MM.1S (cell line): Measurements from ENCODE around the gene LMO7.

ENCODE experiments used
- EZH2 ChIP-seq: fragments of 300-600 bp; sonication (generic); optimal IDR thresholded peaks from 2 replicates; pipeline ENCODE3; 2017; ENCODE audit warnings: low read depth, mild to moderate bottlenecking, antibody characterized with exemption, low read length, mixed read lengths
- EZH2phosphoT487 ChIP-seq: fragments of 300-600 bp; sonication (generic); IDR thresholded peaks from 2 replicates; pipeline ENCODE4 v1.6.1; 2018; ENCODE audit warnings: antibody characterized with exemption, low read length
- TF ChIP-seq, protein P1 (sequence below): fragments of 300-600 bp; sonication (generic); IDR thresholded peaks from 2 replicates; pipeline ENCODE4 v1.5.1; 2016; ENCODE audit warnings: antibody characterized with exemption, low read length, mixed read lengths

DNA sequence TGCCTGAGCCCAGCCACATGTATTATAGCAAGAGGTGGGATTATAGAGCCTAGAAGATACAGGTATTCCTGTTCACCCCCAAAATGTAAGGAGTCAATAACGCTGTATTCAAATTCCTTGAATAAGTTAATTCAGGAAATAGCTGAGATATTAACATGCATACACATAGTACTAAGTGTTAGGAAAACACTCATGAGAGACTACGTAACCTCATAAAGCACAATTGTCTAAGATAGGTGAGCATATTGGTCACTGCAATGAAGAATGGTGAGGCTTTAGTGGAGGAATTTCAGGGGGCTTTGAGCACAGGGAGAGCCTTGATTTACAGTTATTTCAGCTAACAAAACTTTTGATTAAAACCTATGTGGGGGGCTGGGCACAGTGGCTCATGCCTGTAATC, 161.6 kb downstream of the LMO7 start:
- TF ChIP-seq, protein P1, sequence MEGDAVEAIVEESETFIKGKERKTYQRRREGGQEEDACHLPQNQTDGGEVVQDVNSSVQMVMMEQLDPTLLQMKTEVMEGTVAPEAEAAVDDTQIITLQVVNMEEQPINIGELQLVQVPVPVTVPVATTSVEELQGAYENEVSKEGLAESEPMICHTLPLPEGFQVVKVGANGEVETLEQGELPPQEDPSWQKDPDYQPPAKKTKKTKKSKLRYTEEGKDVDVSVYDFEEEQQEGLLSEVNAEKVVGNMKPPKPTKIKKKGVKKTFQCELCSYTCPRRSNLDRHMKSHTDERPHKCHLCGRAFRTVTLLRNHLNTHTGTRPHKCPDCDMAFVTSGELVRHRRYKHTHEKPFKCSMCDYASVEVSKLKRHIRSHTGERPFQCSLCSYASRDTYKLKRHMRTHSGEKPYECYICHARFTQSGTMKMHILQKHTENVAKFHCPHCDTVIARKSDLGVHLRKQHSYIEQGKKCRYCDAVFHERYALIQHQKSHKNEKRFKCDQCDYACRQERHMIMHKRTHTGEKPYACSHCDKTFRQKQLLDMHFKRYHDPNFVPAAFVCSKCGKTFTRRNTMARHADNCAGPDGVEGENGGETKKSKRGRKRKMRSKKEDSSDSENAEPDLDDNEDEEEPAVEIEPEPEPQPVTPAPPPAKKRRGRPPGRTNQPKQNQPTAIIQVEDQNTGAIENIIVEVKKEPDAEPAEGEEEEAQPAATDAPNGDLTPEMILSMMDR, result no peak
- TF ChIP-seq EZH2 (no peak), EZH2phosphoT487 (no peak)
